DOHH2 (cell line): Measurements from ENCODE around the gene ATP1A3.

Source experiments
- CTCF ChIP-seq: fragments of 200-600 bp; sonication (generic); IDR thresholded peaks from one replicate; pipeline ENCODE4 v1.5.1; 2014; ENCODE audit warnings: antibody characterized with exemption, mild to moderate bottlenecking, low read depth, low read length; ENCODE audit not compliant: poor library complexity, severe bottlenecking
- EZH2phosphoT487 ChIP-seq: fragments of 200-600 bp; sonication (generic); IDR thresholded peaks from 2 replicates; pipeline ENCODE4 v1.6.1; 2017; ENCODE audit warnings: borderline replicate concordance, mild to moderate bottlenecking, antibody characterized with exemption, low read length, moderate library complexity, mixed read lengths

GRCh38 chr19:41978470-41978869 lies 15.6 kb downstream of the ATP1A3 start:
- no peak for TF ChIP-seq CTCF
- TF ChIP-seq EZH2phosphoT487, result no peak
